DMS53 (cell line): ENCODE measurements around the gene MEF2C.
A peak's percentile ranks its signal among the peaks of the same experiment; 100 is the strongest.

Experiments used
- DNase-seq: peaks from one replicate; lab custom pipeline; 2025; lab: John Stamatoyannopoulos, UW

The MEF2C gene

DNA sequence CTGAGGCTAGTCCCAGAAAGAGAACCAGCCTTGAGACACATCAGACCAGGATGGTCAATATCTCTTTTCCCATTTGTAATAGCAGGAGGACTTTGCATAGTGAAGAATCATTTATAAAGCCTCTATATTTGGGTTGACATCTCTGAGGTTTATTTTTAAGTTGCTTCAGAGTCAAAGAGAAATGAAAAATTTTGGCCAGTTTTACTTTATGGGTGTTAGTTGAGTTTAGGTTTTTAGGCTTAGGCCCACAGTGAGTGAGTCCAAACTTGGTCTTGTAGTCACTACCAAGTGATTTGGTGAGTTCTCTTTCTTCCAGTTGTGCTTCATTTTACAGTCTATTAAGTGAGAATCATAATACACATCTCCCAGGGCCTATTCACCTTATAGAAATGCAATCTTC is 5.3 kb upstream of the MEF2C start:
- no peak for DNase-seq

GRCh38 chr5:88887342-88887741 is 4.4 kb upstream of the MEF2C start:
- no peak for DNase-seq

DNA sequence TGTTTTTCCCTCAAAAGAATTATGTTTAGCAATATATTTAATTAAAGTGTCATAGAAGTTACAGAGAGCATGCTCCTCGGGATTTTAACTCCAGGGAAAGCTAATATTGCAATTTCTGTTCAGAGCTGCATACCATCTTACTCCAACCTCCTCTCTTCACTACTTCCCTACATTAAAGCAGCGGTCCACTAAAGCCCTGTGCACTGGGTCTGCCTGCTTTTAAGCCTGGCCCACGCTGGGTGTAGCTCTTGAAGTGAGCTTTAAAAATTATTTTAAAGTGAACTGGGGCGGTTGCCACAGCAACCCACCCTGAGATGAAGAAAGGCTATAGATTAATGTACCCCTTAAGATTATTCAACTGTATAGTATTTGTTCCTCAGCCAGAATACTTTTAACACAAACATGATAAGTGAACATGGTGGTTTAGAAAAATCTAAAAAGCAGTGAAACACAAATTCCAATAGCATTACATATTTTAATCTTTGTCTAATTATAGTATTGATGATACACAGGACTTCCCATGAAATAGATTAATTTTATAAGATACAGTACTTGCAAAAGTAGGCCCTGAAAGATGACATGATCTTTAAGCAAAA is 3.9 kb upstream of the MEF2C start:
- DNase-seq: no peak

- no peak for DNase-seq
These were observed 3.3 kb upstream of the MEF2C start for GRCh38 chr5:88886252-88886651.

- DNase-seq: no peak
These were observed 2.0 kb upstream of the MEF2C start for GRCh38 chr5:88885002-88885401.

- peak; percentile 39 for DNase-seq
These were observed 1.6 kb upstream of the MEF2C start for GRCh38 chr5:88884608-88884877.

- peak; percentile 83 for DNase-seq
These were observed 1.0 kb upstream of the MEF2C start for GRCh38 chr5:88883836-88884607.

- peak; percentile 37 for DNase-seq
These were observed 527 bp downstream of the MEF2C start for GRCh38 chr5:88882276-88883038.

DNA sequence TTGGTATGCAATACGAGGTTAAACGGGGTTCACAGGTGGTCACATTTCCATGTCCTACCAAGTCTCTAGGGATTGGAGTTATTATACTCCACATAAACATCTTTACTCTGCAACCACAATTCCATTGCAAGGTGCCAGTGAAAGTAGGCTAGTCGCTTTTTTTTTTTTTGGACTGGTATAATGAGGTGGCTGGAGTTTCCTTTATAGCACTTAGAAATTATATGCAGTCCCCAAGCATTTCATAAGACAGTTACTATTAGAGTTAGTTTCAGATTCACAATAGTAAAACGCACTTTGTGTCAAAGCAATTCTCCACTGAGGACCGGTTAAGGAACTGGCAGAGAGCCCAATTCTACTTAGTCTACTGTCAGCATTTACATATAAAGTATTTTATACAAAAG is 1.4 kb downstream of the MEF2C start:
- no peak for DNase-seq

DNA sequence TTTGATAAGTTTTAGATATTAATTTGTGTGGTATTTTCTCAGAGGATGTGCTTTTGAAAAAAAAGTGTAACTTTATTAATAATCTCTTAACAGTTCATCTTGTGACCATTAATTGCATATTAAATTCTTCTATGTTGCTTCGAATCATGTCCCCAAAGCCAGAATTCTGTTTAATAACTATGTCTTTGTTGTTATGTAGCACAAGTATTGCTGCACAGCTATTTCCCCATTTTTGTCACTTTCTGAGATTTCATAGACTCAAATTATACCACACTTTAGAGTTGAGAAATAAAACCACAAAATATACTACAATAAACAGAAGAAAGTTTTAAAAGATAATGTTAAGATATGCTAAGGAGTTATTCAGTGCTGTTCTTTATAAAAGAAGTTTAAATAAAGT is 2.8 kb downstream of the MEF2C start:
- no peak for DNase-seq

- no peak for DNase-seq
These were observed 3.3 kb downstream of the MEF2C start for GRCh38 chr5:88879724-88880123.

DNA sequence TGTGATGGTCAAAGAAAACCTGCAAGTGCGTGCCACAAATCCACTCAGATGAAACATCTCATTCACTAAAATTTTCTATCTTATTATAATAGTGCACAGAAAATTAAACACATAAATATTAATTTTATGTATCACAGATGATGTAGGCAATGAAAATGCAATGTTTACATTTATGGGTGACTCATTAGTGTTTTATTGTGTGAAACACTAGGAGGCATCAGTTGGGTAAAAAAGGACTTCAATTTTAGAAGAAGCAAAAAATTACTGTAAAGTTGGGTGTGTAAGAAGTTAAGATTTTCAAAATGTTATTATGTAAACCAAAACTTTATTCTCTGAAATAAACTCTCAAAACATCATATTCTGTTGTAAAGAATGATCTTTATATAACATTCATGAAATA is 4.0 kb downstream of the MEF2C start:
- DNase-seq: peak; percentile 53

GRCh38 chr5:88877826-88878225 is 5.2 kb downstream of the MEF2C start:
- no peak for DNase-seq

DNA sequence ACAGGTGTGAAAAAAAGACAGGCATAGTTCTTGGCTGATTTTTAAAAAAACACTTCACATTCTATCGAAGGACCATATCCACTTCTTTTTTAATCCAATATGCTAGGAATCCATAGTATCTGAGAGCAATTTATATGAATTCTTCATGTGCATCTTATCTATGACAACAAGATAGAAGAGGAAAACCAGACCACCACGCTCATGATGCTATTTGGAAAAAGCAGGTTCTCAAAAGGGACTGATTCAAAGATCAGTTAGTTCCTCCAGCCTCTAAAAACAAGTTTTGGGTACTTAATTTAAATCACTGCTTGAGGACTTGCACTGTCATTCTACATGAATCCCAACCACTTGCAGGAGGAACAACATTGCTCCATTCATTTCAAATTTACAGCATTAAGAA is 6.3 kb downstream of the MEF2C start:
- no peak for DNase-seq

GRCh38 chr5:88875341-88876234 is 7.4 kb downstream of the MEF2C start:
- no peak for DNase-seq

DNA sequence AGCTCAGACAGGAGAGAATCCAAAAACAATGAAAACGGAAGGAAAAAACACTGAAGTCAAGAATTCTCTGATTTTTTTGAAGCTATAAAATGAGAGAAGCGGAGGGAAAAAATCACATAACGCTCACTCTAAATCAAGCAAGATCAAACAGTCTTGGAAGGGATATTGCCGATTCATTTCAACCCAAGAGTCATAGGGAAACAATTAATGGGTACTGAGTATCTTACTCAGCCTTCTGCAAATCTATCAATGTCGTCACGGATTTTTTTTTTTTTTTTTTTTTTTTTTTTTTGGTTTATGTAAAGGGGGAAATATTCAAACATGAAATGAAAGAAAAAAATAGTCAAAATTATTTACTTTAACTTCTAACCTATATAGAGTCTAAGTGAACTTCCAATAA is 9.5 kb downstream of the MEF2C start:
- no peak for DNase-seq

DNA sequence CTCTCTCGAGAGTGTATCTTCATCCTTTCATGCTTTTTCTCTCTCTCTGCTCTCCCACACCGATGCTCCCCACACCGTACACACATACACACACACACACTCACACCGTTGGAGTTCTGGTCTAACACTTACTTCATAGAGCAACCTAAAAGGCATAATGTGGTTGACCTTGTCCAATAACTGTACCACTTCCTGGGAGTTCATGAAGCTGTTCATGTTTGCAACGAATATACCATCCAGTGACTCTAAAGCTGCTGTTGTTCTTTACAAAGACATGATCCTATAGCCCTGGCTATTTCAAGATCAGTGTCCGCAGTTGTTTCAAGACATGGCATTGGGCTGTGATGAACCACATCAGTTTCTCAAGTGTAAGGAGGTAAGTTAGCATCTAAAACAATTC is 10.0 kb downstream of the MEF2C start:
- DNase-seq: no peak

DNA sequence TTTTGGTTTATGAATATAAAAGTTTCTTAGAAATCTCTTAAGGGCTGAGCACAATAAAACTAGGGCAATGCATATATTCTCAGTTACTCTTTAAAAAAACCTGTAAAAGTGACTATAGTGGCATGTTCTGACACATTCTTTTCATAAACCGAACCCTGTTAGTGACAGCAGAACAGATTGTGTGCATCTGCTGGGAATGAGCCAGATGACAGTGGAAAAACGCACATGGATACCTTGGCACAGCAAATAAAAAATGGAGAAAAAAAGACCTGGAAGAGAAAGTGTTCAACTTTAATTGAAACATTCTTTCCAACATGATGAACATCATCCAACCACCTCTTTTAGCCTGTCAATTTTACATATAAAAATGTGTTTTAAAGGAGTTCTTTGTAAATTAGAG is 12.7 kb downstream of the MEF2C start:
- no peak for DNase-seq

- DNase-seq: no peak
These were observed 14.4 kb downstream of the MEF2C start for GRCh38 chr5:88868468-88869068.

DNA sequence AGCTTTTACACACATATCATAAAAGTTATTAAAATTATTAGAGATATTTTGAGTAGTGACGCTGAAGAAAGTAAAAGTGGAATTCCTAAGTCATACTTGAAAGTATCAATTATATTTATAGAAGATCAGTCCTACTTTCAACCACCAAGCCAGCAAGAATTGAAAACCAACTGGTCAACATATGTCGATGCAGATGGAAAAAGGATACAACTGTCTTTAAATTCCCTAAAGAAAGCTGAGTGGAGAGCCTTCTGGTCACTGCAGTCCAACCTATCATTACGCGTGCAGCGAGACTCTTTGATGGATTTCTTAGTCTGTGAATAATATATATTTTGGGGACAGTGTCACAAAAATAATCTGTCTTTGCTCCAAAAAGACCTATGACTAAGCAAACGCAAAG is 15.3 kb downstream of the MEF2C start:
- no peak for DNase-seq

DNA sequence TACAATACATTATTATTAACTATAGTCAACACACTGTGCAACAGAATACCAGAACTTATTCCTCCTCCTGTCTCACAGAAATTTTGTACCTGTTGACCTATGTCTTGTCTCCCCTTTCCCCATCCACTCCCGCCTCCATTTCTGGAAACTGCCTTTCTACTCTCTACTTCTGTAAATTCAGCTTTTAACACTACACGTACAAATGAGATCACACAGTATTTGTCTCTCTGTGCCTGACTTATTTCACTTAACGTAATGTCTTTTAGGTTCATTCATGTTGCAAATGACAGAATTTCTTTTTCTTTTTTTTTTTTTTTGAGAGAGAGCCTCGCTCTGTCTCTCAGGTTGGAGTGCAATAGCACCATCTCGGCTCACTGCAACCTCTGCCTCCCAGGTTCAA is 19.5 kb downstream of the MEF2C start:
- no peak for DNase-seq

DNA sequence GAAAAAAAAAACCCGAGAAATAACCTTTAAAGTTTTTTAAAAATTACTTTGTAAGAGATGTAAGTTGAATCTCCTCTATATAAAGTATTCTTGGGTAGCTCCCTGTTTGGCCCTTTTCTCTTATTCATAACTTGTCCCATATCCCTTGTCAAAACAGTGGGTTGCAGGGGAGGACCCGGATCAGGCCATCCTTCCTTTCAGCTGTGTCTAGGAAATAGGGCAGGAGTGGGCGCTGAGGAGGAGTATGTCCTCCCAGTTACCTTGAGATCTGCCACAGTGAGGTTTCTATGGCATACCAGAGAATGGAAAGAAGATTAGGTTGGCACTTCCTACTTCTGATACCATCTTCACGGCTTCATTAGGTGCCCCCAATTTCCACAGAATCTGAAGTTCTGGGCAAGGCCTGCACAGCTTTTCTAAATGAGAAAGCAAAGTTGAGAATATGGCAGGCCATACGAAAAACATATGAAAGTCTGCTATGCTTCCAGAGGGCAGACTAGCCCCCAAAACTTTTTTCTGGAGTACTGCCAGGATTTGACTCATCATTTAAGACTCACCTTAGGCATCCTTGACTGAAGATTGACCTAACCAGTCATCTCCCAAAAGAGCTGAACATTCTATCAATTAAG is 20.3 kb downstream of the MEF2C start:
- DNase-seq: no peak
